A549 (cell line): ENCODE data around the gene PDLIM5.

Source experiments
- HDAC2 ChIP-seq: fragments of 200-600 bp; sonication (generic); IDR thresholded peaks from 2 replicates; pipeline ENCODE4 v1.6.1; 2016
- ZFP36 ChIP-seq: fragments of 450-650 bp; IDR thresholded peaks from 2 replicates; pipeline ENCODE4 v1.6.1; 2014; ENCODE audit warnings: borderline replicate concordance; ENCODE audit not compliant: partially characterized antibody
- TF ChIP-seq, protein P1 (sequence below): fragments of 450-650 bp; IDR thresholded peaks from 2 replicates; pipeline ENCODE4 v1.6.1; 2014; ENCODE audit warnings: antibody characterized with exemption
- TF ChIP-seq, protein P2 (sequence below): fragments of >200 bp; sonication (Bioruptor Twin); formaldehyde crosslinking; IDR thresholded peaks from 3 replicates; pipeline ENCODE4 v1.5.1; 2016

DNA sequence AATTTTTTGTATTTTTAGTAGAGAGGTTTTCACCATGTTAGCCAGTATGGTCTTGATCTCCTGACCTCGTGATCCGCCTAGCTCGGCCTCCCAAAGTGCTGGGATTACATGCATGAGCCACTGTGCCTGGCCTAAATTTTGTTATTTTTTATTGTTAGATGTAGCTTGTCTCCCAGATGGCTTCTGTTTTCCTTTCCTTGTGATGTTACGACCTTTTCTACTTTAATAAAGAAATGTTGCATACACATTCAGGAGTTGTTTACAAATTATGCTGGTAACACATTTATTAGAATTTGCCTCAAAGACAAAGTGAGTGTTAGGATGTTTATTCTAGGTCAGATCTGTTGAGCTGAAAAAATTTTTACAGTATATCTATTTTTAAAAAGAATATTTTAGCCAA lies 18.4 kb downstream of the PDLIM5 start:
- TF ChIP-seq ZFP36, result no peak
- TF ChIP-seq, protein P1, sequence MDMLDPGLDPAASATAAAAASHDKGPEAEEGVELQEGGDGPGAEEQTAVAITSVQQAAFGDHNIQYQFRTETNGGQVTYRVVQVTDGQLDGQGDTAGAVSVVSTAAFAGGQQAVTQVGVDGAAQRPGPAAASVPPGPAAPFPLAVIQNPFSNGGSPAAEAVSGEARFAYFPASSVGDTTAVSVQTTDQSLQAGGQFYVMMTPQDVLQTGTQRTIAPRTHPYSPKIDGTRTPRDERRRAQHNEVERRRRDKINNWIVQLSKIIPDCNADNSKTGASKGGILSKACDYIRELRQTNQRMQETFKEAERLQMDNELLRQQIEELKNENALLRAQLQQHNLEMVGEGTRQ, result no peak
- TF ChIP-seq, protein P2, sequence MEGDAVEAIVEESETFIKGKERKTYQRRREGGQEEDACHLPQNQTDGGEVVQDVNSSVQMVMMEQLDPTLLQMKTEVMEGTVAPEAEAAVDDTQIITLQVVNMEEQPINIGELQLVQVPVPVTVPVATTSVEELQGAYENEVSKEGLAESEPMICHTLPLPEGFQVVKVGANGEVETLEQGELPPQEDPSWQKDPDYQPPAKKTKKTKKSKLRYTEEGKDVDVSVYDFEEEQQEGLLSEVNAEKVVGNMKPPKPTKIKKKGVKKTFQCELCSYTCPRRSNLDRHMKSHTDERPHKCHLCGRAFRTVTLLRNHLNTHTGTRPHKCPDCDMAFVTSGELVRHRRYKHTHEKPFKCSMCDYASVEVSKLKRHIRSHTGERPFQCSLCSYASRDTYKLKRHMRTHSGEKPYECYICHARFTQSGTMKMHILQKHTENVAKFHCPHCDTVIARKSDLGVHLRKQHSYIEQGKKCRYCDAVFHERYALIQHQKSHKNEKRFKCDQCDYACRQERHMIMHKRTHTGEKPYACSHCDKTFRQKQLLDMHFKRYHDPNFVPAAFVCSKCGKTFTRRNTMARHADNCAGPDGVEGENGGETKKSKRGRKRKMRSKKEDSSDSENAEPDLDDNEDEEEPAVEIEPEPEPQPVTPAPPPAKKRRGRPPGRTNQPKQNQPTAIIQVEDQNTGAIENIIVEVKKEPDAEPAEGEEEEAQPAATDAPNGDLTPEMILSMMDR, result no peak
- TF ChIP-seq HDAC2, result no peak
